GM15510 (cell line): ENCODE results near the gene CALY.

ENCODE experiments used
- POLR2A ChIP-seq: IDR thresholded peaks from 3 replicates; pipeline ENCODE4 v1.6.1; 2011; ENCODE audit warnings: borderline replicate concordance; ENCODE audit not compliant: insufficient read length; ENCODE audit errors: extremely low read depth

CALY gene

DNA sequence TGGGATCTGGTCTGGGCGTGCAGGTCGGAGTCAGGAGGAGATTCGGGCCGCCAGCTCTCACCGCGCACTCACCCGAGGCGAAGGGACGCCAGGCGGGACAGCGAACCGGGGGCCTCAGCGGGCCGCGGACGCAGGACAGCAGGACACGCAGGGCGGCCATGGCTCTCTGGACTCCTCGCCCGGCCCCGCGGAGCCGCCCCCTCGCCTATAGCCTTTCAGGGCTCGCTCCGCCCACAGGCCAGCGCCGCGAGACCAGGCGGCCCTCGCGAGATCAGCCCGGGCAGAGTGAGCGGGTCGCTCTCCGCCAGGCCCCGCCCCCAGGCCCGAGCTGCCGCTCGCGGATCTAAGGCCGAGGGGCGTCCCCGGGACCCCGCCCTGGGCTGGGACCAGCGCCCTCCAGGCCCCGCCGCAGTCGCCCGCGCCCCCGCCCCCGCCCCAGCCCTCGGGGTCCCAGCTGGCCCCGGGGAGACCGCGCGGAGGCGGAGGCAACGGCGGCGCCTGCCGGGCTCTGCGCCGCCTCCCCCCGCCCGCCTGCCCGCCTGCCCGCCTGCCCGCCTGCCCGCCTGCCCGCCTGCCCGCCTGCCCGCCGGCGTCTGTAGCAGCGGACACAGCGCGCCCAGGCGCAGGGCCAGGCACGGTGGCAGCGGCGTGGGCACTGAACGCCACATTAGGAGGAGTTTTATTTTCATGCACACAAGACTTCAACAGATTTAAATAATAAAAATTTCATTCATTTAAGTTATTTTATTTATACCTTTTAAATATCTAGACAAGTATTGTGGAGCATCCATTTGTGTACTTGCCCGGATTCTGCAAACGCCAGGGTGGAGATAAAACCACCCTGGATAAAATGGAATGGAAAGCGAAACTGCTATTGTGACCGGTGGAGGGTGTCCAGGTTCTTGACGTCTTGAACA, 36.7 kb upstream of the CALY start, which contains the start of gene ECHS1:
Gene ECHS1 (minus strand): TSS at position 181 of the 917 bp plus-strand sequence. CDS start 21 bp downstream, at position 160.
- peak; percentile 90 for TF ChIP-seq POLR2A

DNA sequence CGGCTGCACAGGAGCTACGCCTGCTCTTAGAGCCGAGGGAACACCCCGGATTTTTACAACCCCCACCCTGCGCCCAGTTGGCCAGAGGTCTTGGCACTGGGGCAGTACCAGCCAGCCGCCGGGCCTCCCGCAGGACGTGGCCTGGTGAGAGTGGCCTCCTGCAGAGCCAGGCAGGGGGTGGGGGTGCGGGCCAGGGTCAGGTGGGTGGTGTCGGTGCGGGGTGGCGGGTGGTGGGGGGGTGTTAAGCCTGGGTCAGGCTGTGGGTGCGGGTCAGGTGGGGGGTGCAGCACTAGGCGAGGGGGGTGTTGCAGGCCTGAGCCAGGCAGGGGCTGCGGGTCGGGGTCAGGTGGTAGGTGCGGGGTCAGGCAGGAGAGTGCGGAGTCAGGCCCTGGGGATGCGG, 35.8 kb upstream of the CALY start:
- no peak for TF ChIP-seq POLR2A

DNA sequence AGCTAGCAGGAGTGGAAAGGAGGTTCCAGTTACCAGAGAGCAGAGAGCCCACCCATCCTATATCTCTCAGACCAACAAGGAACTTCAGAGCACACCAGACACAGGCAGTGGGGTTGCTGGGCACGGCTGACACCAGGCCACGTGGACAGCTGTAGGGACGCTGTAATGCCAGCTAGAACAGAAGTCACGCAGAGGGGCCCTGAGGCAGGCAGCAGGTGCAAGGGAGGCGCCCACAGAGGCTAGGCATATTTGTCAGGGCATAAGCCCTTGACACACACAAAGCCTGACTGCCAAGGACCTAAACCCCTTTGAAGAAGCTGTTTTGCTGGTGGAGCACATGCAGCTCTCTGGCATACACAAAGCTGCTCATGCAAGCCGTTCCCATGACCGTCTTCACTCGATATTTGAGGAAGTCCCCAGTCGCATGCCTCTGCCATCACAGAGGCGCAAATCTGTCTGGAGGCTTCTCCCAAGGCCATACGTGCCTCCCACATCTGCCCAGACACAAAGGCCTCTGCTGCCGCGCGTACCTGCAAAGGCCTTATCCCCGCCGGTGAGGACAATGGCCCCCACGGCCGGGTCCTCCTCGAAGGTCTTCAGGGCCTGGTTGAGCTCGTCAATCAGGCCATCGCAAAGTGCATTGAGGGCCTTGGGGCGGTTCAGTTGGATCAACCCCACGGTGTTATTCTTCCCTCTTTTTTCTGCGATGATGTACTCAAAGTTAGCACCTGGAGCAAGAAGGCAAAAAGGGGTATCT, 33.5 kb upstream of the CALY start:
- no peak for TF ChIP-seq POLR2A

DNA sequence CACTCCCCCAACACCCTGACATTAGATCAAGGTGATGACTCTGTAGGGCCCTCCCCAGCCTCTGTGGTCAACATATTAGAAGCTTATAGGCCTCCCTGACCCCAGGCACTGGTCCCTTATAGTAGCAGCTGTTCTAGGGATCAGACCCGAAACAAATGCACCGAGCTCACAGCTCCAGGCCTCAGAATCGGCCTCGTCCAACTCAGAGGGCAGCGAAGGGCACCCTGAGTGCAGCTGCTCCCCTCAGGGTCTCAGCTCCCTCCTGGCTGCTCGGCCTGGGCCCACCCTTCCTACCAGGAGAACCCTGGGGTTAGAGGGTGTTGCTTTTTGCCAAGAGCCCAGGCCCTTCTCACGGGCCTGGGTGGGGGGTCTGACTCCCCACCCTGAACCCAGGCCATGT, 31.5 kb upstream of the CALY start:
- TF ChIP-seq POLR2A: no peak

DNA sequence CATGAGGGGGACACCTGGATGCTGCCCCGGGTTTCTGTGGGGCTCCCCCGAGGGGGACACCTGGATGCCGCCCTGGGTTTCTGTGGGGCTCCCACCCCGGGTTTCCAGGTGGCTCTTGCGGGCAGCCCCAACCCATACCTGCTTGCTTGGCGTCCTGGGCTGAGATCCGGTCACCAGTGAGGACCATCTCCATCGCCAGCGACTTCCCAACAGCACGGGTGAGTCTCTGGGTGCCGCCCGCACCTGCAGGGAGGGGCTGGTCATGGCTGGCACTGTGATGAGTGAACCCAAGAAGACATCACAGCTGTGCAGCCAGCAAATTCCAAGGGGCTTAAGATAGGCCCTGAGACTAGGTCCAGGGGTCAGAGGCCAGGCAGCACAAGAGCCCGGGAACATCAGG, 30.1 kb upstream of the CALY start:
- TF ChIP-seq POLR2A: no peak

DNA sequence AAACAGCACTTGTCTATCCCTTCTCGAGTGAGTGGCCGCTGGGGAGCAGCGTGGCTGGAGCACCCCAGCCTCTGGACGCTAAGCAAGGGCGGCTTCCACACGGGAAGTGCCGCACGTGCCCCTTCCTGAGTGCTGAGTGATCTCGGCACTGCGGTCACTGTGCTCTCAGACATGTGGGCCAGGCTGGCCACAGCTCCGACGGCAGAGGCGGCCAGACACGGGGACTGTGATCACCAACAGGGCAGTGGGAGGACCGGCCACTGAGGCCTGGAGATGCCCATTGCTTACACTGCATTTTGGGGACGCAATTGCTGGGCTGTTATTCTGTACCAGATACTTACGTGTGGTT, 29.4 kb upstream of the CALY start:
- TF ChIP-seq POLR2A: no peak

DNA sequence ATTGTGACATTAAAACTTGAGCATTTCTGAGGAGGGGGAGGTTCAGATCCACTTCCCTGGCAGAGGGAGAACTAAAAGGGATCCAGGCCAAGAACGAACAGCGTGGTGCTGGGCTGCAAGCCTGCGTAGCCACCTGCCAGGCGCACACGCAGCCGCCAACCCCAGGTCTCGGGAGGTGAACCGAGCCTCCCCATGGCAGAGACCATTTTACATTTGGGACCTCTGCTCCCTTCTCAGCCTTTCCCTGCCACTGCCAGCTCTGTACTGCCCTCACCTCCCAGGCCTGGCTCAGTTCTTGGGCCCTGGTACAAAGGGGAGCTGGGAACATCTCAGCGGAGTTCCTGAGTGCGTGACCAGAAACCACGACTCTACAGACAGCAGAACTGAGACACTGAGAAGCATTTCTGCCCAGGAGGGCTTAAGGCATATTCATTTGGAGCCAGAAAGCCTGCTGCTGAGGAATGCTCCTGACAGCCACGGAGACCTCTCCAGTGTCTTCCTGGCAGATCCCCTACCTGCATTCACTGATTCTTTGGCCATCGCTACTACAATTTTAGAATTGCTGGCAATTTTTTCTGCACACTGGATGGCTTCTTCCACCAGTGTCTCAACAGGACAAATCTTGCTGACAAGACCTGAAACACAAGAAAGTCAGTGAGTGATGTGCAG, 28.9 kb upstream of the CALY start:
- no peak for TF ChIP-seq POLR2A

DNA sequence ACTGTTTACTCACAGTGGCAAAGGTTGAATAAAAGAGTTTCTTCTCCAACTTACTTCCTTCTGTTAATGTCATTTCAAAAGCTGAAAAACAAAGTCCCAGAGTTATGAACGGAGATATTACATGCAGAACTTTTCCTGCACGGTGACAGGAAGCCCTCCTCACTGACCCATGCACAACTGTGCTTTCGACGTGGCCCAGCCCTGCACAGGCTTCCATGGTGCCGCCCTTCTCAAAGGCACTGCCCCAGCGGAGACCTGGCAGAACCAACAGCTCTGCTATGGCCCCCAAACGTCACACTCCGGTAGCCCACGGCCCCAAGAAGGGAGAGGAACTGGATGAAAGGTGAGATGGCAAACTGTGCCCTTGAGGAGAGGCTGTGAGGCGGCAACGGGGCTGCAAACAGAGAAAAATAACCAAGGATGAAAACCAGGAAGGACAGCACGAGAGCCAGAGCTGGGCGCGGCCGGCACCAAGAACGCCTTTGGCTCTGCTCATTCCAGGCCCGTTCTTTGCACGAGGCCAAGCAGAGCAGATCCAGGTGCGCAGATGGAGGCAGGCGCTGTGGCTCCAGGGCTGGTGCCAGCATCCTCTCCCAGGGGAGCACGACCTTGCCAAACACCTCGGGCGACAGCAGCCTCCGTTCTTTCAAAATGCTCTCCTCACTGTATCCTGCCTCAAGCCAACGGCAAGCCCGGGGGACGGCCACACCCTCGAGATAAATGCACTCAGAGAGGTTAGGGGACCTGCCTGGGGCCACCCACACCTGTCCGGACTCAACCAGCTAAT, 28.1 kb upstream of the CALY start:
- no peak for TF ChIP-seq POLR2A

DNA sequence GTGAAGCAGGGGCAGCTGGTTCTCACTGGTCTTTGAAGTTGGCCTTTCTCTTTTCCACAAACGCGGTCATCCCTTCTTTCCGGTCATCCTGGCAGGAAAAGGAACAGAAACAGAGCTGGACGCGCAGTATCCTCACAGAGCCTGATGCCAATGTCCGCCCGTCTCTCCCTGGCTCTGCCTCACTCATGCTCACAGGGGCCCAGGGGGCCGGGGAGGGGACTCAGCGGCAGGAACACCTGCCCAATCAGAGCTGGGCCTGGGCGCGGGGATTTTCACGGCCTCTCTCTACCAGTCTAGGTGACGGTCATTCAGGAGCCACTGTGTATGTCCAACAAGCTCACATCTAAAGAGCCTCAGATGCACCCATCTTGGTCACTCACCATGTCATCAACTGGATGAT, 26.1 kb upstream of the CALY start:
- TF ChIP-seq POLR2A: no peak

DNA sequence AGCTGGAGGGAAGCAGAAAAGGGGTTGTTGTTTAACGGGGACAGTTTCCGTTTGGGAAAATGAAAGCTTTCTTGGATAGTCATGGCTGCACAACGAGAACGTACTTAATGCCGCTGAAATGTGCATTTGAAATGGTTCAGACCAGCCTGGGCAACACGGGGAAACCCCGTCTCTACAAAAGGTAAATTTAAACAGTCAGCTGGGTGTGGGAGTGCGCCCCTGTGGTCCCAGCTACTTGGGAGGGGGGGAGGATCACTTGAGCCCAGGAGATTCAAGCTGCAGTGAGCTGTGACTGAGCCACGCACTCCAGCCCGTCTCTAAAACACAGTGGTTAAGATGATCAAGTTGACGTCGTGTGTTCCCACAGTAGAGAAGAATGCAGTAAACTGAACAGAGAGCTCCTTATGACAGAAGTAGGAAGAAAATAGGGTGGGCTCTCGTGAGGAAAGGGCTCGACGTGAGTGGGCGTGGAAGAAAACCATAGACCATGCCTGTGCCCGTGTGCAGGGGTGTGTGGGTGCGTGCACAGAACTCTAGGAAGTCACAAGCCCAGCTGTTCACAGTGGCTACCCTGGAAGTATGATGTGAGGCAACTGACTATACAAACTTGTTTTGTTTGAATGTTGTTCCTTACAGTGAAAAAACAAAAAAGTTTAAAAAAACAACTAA, 25.2 kb upstream of the CALY start:
- no peak for TF ChIP-seq POLR2A

DNA sequence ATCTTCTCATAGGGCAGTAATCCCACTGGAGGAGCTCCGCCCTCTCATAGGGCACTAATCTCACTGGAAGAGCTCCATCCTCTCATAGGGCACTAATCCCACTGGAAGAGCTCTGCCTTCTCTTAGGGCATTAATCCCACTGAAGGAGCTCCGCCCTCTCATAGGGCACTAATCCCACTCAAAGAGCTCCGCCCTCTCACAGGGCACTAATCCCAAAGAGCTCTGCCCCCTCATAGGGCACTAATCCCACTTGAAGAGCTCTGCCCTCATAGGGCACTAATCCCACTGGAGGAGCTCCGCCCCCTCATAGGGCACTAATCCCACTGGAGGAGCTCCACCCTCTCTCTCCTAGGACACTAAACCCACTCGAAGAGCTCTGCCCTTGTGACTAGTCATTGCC, 24.5 kb upstream of the CALY start:
- TF ChIP-seq POLR2A: no peak

DNA sequence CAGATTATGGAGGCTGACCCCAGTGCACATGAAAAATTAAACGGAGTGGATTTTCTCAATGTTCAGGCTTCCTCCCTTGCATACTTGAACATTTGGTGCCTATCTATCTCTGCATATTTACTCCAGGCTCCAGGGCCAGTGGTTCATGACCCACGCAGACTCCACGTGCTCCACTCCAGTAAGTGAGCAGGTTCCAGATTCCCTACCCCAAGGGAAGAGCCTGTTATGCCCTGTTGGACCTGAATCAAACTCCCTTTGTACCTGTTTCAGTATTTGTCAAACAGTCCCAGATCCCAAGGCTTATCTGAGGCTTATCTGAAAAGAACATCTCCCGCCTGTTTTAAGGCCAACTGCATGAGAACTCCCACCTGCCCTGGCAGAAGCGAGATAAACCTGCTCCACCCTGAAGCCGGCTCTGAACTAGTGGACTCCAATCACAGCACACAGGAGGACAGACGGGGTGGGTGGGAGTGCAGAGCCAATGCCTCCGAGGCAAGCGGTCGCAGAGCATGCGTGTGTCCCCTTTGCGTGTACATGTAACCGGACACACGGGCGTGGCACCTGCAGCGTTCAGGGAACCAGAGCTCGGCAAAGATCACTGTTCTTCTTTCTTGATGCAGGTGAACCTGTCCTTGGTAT, 23.4 kb upstream of the CALY start:
- TF ChIP-seq POLR2A: no peak

DNA sequence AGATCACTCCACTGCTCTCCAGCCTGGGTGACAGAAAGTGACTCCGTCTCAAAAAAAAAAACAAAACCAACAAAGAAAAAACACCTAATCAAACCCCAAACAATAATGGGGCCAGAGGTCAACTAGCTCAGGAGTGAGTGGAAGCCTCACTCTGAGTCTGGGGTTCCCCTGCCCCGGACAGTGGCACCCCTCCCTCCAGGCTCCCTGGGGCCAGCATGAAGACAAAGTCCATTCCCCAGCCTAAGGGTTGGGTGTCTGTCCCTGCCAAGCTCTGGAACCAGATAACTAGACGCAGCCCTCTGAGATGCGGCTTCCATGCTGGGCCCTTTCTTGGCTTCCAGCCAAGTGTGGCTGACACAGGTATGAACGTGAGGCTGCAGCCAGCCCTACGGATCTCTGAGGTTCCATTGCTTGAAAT, 22.9 kb upstream of the CALY start:
- no peak for TF ChIP-seq POLR2A

DNA sequence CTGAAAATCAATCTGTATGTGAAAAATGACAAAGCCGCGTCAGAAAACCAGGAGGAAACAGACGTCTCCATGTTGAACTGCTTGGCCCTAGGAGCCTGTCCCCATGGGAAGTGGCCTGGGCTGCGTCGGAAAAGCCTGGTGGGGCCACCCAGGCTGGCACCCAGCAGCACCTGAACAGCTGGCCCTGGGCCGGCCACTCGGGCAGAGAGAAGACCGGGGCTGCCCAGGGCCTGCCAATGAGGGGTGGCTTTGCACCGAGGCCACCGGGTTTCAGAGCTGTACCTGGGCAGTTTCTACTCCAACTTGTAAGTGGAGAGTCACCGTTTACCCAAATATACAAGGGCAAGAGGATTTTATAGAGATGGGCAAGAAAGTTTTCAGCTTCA, 22.2 kb upstream of the CALY start:
- no peak for TF ChIP-seq POLR2A

DNA sequence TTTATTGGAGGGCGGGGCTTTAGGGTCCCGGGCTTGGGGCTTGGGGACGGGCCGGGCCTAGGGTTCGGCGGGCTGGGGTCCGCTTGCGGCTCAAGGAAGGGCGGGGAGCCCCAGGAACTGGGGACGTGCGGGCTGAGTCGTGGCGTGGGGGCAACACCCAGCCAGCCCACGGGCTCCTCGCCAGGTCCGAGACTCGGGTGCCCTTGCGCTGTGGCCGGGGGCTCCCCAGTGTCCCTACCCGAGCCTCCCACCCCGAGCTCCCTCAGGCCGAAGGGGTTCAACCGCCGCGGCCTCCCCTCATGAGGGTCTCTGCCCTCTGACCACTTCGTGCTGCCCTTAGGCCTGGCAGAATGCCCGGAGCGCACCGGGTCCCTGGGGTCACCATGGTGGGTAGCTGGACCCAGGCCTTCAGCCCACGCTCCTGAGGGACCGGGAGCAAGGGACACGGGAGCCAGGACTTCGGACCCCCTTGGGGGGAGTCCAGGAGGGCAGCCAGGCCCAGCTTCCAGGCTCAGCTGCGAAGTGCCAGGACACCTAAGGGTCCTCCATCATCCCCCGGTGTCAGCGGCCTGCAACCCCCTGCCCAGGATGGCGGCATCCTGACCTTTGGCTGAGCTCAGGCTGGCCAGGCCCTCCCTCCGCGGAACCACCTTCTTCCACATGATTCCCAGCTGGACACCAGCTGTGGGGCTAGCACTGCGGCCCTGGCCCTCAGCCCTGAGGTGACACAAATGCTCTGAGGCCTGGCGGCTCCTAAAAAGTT, 21.6 kb upstream of the CALY start:
- TF ChIP-seq POLR2A: no peak
